ENCODE results near the gene AIFM1.

The AIFM1 gene

DNA sequence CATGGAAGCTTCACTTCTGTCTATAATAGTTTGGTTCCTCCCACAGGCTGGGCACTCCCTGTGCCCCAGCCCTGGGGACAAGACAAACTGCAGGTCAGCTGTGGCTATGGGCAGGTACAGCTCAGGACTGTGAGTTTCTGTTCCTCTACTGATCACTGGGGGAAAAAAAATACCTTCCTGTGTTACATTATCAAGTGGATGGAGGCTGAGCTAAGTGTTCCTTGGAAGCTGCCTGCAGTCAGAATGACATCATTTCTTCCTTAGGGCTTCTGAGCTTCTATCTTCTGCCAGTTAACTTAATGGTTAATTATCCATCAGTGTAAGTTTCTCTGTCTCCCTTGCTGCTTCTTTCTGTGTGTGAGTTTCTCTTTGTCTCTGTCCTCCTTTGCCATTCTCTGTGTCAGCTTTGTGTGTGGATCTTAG, 10.7 kb upstream of the AIFM1 start:
- Histone ChIP-seq H3K9ac (no peak overlapping the region), H3K4me2 (ENCODE audit: low read length) (no peak overlapping the region), H3K9me3 (ENCODE audit: control insufficient read depth, low read length) (no peaks in the 10 kb centered on the region), H2AFZ (no peak overlapping the region), H3K27me3 (ENCODE audit: control insufficient read depth, insufficient read depth, low read length) (no peaks in the 10 kb centered on the region), H3K4me3 (ENCODE audit: low read depth, low read length) (no peak overlapping the region), H3K36me3 (ENCODE audit: control insufficient read depth, insufficient read depth, low read length) (no peaks in the 10 kb centered on the region), H3K4me1 (no peaks in the 10 kb centered on the region), H3K79me2 (no peaks in the 10 kb centered on the region), H3K27ac (no peak overlapping the region)
- TF ChIP-seq, protein P1, sequence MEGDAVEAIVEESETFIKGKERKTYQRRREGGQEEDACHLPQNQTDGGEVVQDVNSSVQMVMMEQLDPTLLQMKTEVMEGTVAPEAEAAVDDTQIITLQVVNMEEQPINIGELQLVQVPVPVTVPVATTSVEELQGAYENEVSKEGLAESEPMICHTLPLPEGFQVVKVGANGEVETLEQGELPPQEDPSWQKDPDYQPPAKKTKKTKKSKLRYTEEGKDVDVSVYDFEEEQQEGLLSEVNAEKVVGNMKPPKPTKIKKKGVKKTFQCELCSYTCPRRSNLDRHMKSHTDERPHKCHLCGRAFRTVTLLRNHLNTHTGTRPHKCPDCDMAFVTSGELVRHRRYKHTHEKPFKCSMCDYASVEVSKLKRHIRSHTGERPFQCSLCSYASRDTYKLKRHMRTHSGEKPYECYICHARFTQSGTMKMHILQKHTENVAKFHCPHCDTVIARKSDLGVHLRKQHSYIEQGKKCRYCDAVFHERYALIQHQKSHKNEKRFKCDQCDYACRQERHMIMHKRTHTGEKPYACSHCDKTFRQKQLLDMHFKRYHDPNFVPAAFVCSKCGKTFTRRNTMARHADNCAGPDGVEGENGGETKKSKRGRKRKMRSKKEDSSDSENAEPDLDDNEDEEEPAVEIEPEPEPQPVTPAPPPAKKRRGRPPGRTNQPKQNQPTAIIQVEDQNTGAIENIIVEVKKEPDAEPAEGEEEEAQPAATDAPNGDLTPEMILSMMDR (IDR thresholded peaks at IDR 0.05) = no peak

DNA sequence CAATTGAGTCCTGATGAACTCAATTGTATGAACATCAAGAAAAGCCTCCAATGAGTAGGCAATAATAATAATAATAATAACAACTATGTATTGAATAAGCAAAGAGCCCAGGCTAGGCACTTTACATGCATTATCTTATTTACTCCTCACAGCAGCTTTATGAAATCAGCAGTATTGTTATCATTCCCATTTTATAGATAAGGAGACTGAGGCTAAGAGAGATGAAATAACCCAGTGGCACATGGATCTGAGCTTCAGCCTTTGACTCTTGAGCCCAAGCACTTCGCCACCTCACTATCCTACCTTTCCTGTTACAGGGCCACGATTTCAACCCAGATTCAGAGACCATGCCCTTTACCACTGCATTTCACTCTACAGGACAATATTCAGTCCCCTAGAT, 9.3 kb upstream of the AIFM1 start:
- Histone ChIP-seq H3K79me2 (no peaks in the 10 kb centered on the region), H3K4me3 (ENCODE audit: low read depth, low read length) (no peak overlapping the region), H3K4me2 (ENCODE audit: low read length) (no peak overlapping the region), H2AFZ (no peak overlapping the region), H3K9ac (no peak overlapping the region), H3K9me3 (ENCODE audit: control insufficient read depth, low read length) (no peaks in the 10 kb centered on the region), H3K27ac (no peak overlapping the region), H3K27me3 (ENCODE audit: control insufficient read depth, insufficient read depth, low read length) (no peaks in the 10 kb centered on the region), H3K4me1 (no peaks in the 10 kb centered on the region), H3K36me3 (ENCODE audit: control insufficient read depth, insufficient read depth, low read length) (no peaks in the 10 kb centered on the region)
- TF ChIP-seq, protein P1 (IDR thresholded peaks at IDR 0.05) = no peak

DNA sequence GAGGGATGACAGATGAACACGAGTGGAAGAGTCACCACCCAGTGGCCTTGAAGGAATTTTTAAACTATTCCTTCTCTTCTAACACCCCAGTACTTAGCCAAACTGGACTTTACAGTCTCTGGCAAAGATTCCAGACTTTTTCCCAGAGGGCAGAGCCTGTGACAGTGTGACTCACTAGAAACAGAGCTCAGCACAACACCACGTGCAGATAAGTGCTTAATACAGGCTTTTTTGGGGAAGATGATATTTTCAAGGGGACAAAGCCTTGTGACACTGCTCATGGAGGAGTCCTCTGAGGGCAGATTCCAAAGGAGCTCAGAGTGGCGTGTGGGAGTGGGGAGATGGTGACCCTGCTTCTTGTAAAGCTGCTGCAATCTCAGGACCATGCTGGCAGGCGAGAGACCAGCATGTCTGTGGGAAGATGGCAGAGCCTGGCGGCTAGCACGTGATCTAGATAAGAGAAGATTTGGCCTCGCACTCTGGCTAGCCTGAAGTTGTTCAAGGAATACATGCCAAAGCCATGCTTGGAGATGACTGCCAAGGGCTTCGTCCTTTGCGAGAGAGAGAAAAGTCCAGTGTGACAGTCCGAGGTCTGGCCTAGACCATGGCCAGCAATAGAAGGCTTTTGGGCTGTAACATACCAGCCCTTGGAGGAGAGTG, 8.5 kb upstream of the AIFM1 start:
- Histone ChIP-seq H3K4me1 (no peaks in the 10 kb centered on the region), H3K36me3 (ENCODE audit: control insufficient read depth, insufficient read depth, low read length) (no peaks in the 10 kb centered on the region), H3K27ac (peak overlapping the region; percentile 51), H3K9ac (no peak overlapping the region), H3K4me3 (ENCODE audit: low read depth, low read length) (no peak overlapping the region), H3K79me2 (no peaks in the 10 kb centered on the region), H3K4me2 (ENCODE audit: low read length) (no peak overlapping the region), H3K27me3 (ENCODE audit: control insufficient read depth, insufficient read depth, low read length) (no peaks in the 10 kb centered on the region), H2AFZ (peak overlapping the region; percentile 60), H3K9me3 (ENCODE audit: control insufficient read depth, low read length) (no peaks in the 10 kb centered on the region)
- TF ChIP-seq, protein P1 (IDR thresholded peaks at IDR 0.05) = no peak

DNA sequence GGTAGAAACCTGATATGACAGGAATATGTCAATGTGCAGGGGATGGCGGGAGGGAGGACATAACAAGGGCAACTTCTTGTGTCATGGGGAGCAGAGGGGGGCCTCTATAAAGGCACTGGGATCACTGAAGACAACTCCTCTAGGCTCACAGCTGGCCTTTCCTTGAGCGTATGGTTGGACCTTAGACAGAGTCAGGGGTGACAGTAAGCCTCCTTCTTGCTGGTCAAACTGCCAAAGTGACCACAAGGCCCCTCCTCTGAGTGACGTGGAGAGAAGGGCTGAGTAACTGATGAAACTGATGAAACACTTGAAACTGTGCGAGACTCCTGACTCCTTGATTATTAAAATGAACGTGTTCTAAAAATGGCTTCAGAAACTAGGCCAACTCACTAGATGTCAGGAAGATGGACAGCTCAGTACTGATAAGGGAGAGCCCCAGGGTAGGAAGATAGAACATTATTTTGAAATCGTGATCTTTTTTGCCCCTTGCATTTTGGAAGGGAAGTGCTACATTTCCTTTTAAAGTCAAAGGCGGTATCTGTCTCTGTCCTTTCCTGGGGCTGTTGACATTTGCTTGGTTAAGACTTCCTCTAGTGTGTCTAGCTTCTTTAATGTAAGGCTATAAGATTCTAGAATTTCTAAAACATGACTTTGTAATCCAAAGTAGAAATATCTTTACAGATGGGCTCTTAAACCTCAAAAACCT, 7.7 kb upstream of the AIFM1 start:
- Histone ChIP-seq H3K36me3 (ENCODE audit: control insufficient read depth, insufficient read depth, low read length) (no peaks in the 10 kb centered on the region), H2AFZ (peak overlapping the region; percentile 60), H3K9me3 (ENCODE audit: control insufficient read depth, low read length) (no peaks in the 10 kb centered on the region), H3K4me1 (no peaks in the 10 kb centered on the region), H3K79me2 (no peaks in the 10 kb centered on the region), H3K4me3 (ENCODE audit: low read depth, low read length) (no peak overlapping the region), H3K9ac (no peak overlapping the region), H3K27ac (peak overlapping the region; percentile 51), H3K27me3 (ENCODE audit: control insufficient read depth, insufficient read depth, low read length) (no peaks in the 10 kb centered on the region), H3K4me2 (ENCODE audit: low read length) (peak overlapping the region; percentile 17)
- TF ChIP-seq, protein P1 (IDR thresholded peaks at IDR 0.05) = no peak
